Measurements from ENCODE around the gene N4BP2L1.

Gene N4BP2L1

GRCh38 chr13:32419862-32420261, 8.1 kb downstream of the N4BP2L1 start:
- Histone ChIP-seq H3K79me2 (ENCODE audit: control insufficient read depth, insufficient read depth, low read length, poor library complexity) (no peaks in the 10 kb centered on the region), H4K8ac (ENCODE audit: low read depth, low read length) (no peak overlapping the region), H3K9ac (ENCODE audit: low read length) (no peak overlapping the region), H3K4me2 (ENCODE audit: low read length) (no peak overlapping the region), H2AFZ (ENCODE audit: insufficient read depth, low read length, poor library complexity) (no peak overlapping the region), H3K18ac (ENCODE audit: low read length) (no peak overlapping the region), H2BK12ac (ENCODE audit: low read length) (no peak overlapping the region), H3K79me1 (ENCODE audit: low read length) (no peaks in the 10 kb centered on the region), H3K36me3 (ENCODE audit: control insufficient read depth in 1 of 2, insufficient read depth in 2 of 2, low read length in 2 of 2) (no peaks in the 10 kb centered on the region), H2BK120ac (ENCODE audit: insufficient read depth, low read length, poor library complexity) (no peak overlapping the region), H3K23ac (ENCODE audit: low read length) (no peak overlapping the region), H3K27ac (ENCODE audit: low read depth, low read length) (no peak overlapping the region), H3K9me3 (ENCODE audit: insufficient read depth, low read depth, low read length) (peaks cover 5% of the 10 kb centered on the region), H4K12ac (ENCODE audit: low read depth, low read length) (no peak overlapping the region), H3K4me3 (ENCODE audit: low read depth, low read length) (no peak overlapping the region), H3K14ac (ENCODE audit: low read length) (no peak overlapping the region), H2BK5ac (ENCODE audit: low read depth, low read length, poor library complexity) (no peak overlapping the region), H3K4me1 (ENCODE audit: control insufficient read depth in 1 of 2, insufficient read depth in 2 of 2, low read length in 2 of 2) (no peaks in the 10 kb centered on the region), H3K4ac (ENCODE audit: low read depth, low read length) (no peak overlapping the region), H4K91ac (ENCODE audit: low read depth, low read length) (no peak overlapping the region), H2AK5ac (ENCODE audit: low read length) (no peak overlapping the region), H3K27me3 (ENCODE audit: insufficient read depth, low read length) (no peaks in the 10 kb centered on the region)
- no CpG with 5 or more reads among the region's 2 CpGs for WGBS (ENCODE audit: extremely low coverage, insufficient coverage, insufficient read length)
- DNase-seq, result no peak

- Histone ChIP-seq H2AK5ac (ENCODE audit: low read length) (no peak overlapping the region), H4K8ac (ENCODE audit: low read depth, low read length) (no peak overlapping the region), H3K4me3 (ENCODE audit: low read depth, low read length) (no peak overlapping the region), H3K27ac (ENCODE audit: low read depth, low read length) (no peak overlapping the region), H3K4me2 (ENCODE audit: low read length) (no peak overlapping the region), H4K12ac (ENCODE audit: low read depth, low read length) (no peak overlapping the region), H3K9ac (ENCODE audit: low read length) (no peak overlapping the region), H2BK120ac (ENCODE audit: insufficient read depth, low read length, poor library complexity) (no peak overlapping the region), H3K23ac (ENCODE audit: low read length) (no peak overlapping the region), H3K27me3 (ENCODE audit: insufficient read depth, low read length) (no peaks in the 10 kb centered on the region), H2BK12ac (ENCODE audit: low read length) (no peak overlapping the region), H2AFZ (ENCODE audit: insufficient read depth, low read length, poor library complexity) (no peak overlapping the region), H3K9me3 (ENCODE audit: insufficient read depth, low read depth, low read length) (peaks cover 5% of the 10 kb centered on the region), H3K14ac (ENCODE audit: low read length) (no peak overlapping the region), H3K18ac (ENCODE audit: low read length) (no peak overlapping the region), H3K4me1 (ENCODE audit: control insufficient read depth in 1 of 2, insufficient read depth in 2 of 2, low read length in 2 of 2) (no peaks in the 10 kb centered on the region), H4K91ac (ENCODE audit: low read depth, low read length) (no peak overlapping the region), H2BK5ac (ENCODE audit: low read depth, low read length, poor library complexity) (no peak overlapping the region), H3K79me1 (ENCODE audit: low read length) (no peaks in the 10 kb centered on the region), H3K4ac (ENCODE audit: low read depth, low read length) (no peak overlapping the region), H3K79me2 (ENCODE audit: control insufficient read depth, insufficient read depth, low read length, poor library complexity) (no peaks in the 10 kb centered on the region), H3K36me3 (ENCODE audit: control insufficient read depth in 1 of 2, insufficient read depth in 2 of 2, low read length in 2 of 2) (no peaks in the 10 kb centered on the region)
- no peak for DNase-seq
- WGBS (ENCODE audit: extremely low coverage, insufficient coverage, insufficient read length), result no CpG with 5 or more reads among the region's 1 CpG
Measured at GRCh38 chr13:32417995-32418394, 9.9 kb downstream of the N4BP2L1 start.

- Histone ChIP-seq H3K23ac (ENCODE audit: low read length) (no peak overlapping the region), H3K27me3 (ENCODE audit: insufficient read depth, low read length) (no peaks in the 10 kb centered on the region), H3K18ac (ENCODE audit: low read length) (no peak overlapping the region), H3K9ac (ENCODE audit: low read length) (no peak overlapping the region), H4K12ac (ENCODE audit: low read depth, low read length) (no peak overlapping the region), H2BK120ac (ENCODE audit: insufficient read depth, low read length, poor library complexity) (no peak overlapping the region), H3K36me3 (ENCODE audit: control insufficient read depth in 1 of 2, insufficient read depth in 2 of 2, low read length in 2 of 2) (no peaks in the 10 kb centered on the region), H3K79me2 (ENCODE audit: control insufficient read depth, insufficient read depth, low read length, poor library complexity) (no peaks in the 10 kb centered on the region), H3K27ac (ENCODE audit: low read depth, low read length) (no peak overlapping the region), H3K14ac (ENCODE audit: low read length) (no peak overlapping the region), H3K4me2 (ENCODE audit: low read length) (no peak overlapping the region), H3K4ac (ENCODE audit: low read depth, low read length) (no peak overlapping the region), H2BK12ac (ENCODE audit: low read length) (no peak overlapping the region), H2AFZ (ENCODE audit: insufficient read depth, low read length, poor library complexity) (no peak overlapping the region), H3K79me1 (ENCODE audit: low read length) (no peaks in the 10 kb centered on the region), H2BK5ac (ENCODE audit: low read depth, low read length, poor library complexity) (no peak overlapping the region), H4K91ac (ENCODE audit: low read depth, low read length) (no peak overlapping the region), H2AK5ac (ENCODE audit: low read length) (no peak overlapping the region), H3K9me3 (ENCODE audit: insufficient read depth, low read depth, low read length) (peaks cover 5% of the 10 kb centered on the region), H3K4me3 (ENCODE audit: low read depth, low read length) (no peak overlapping the region), H3K4me1 (ENCODE audit: control insufficient read depth in 1 of 2, insufficient read depth in 2 of 2, low read length in 2 of 2) (peaks cover 0 to 2% of the 10 kb centered on the region in 2 experiments), H4K8ac (ENCODE audit: low read depth, low read length) (no peak overlapping the region)
- DNase-seq, result peak in 1 of 2 donors; percentile 41
Measured at GRCh38 chr13:32415019-32415418, 12.9 kb downstream of the N4BP2L1 start.

- H3K27me3 ChIP-seq (ENCODE audit: insufficient read depth, low read length), result no peaks in the 10 kb centered on the region
- H3K4ac ChIP-seq (ENCODE audit: low read depth, low read length), result no peak overlapping the region
- no peak overlapping the region for H3K9ac ChIP-seq (ENCODE audit: low read length)
- no peak overlapping the region for H3K18ac ChIP-seq (ENCODE audit: low read length)
- H3K14ac ChIP-seq (ENCODE audit: low read length), result no peak overlapping the region
- no peak overlapping the region for H2BK5ac ChIP-seq (ENCODE audit: low read depth, low read length, poor library complexity)
- no peaks in the 10 kb centered on the region for H3K79me2 ChIP-seq (ENCODE audit: control insufficient read depth, insufficient read depth, low read length, poor library complexity)
- H3K4me2 ChIP-seq (ENCODE audit: low read length), result no peak overlapping the region
- H2BK12ac ChIP-seq (ENCODE audit: low read length), result no peak overlapping the region
- no peak for DNase-seq
- no CpG with 5 or more reads among the region's 2 CpGs for WGBS (ENCODE audit: extremely low coverage, insufficient coverage, insufficient read length)
- no peak overlapping the region for H2BK120ac ChIP-seq (ENCODE audit: insufficient read depth, low read length, poor library complexity)
- H3K36me3 ChIP-seq (ENCODE audit: control insufficient read depth in 1 of 2, insufficient read depth in 2 of 2, low read length in 2 of 2), result no peaks in the 10 kb centered on the region
- H2AK5ac ChIP-seq (ENCODE audit: low read length), result no peak overlapping the region
- no peak overlapping the region for H4K8ac ChIP-seq (ENCODE audit: low read depth, low read length)
- no peaks in the 10 kb centered on the region for H3K79me1 ChIP-seq (ENCODE audit: low read length)
- H3K4me1 ChIP-seq (ENCODE audit: control insufficient read depth in 1 of 2, insufficient read depth in 2 of 2, low read length in 2 of 2), result peaks cover 0 to 4% of the 10 kb centered on the region in 2 experiments
- no peak overlapping the region for H3K23ac ChIP-seq (ENCODE audit: low read length)
- H2AFZ ChIP-seq (ENCODE audit: insufficient read depth, low read length, poor library complexity), result no peak overlapping the region
- peaks cover 2% of the 10 kb centered on the region for H3K9me3 ChIP-seq (ENCODE audit: insufficient read depth, low read depth, low read length)
- no peak overlapping the region for H3K27ac ChIP-seq (ENCODE audit: low read depth, low read length)
- no peak overlapping the region for H4K91ac ChIP-seq (ENCODE audit: low read depth, low read length)
- no peak overlapping the region for H3K4me3 ChIP-seq (ENCODE audit: low read depth, low read length)
- H4K12ac ChIP-seq (ENCODE audit: low read depth, low read length), result no peak overlapping the region
Measured at GRCh38 chr13:32414580-32414979, 13.3 kb downstream of the N4BP2L1 start.
